ENCODE results near the gene CHKB. TPM values are rescaled to one million over a fixed set of nuclear protein-coding genes. Genes with fewer than 3 reads are reported as not detected.

The CHKB gene
- total and polyA plus RNA-seq, 2 of the 8 experiments (the other 6 are each of a cell fraction or from before 2014, with no cell fraction given) = 27.9 to 42.2 TPM

DNA sequence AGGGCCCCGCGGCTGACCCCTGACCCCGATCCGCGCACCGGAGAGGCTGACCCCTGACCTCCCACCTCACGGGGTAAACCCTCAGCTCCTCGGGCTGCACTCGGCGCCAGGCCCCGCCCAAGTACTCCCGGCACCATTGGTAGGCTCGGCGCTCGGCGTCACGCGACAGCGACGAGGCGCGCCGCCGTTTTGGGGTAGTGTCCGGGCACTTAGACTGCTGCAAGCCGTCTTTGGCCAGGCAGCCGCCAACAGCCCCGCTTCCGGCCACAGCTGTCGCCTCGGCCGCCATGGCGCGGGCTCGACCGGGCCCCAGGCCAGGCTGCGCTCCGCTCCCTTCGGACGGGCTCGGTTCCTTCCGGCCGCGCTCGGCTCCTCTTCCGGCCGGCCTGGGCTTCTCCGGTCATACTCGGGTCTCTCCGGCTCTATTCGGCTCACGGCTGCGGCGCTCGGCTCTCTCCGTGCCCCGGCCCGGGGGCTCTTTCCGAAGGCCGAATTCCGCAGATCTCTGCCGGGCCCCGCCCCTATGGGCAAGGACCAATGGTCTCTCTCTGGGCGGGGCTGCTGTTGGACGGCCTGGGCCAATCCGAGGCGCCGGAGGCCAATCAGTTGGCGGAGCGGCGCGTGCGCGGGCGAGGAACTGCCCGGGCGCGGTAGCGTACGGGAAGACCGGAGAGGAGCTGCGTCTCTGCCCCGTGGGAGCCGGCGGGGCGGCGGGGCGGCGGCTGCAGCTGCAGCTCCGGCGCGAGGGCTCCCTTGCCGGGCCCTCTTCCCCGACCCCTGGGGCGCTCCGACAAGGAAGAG, at the start of gene CHKB (continued):
- peak; percentile 75 for TF ChIP-seq PHF8 (conservative IDR thresholded peaks at IDR 0.05; ENCODE audit: low read depth, low read length)
- no peak for TF ChIP-seq TCF12 (IDR thresholded peaks at IDR 0.05; ENCODE audit: low read depth, low read length)
- peak; percentile 77 for TF ChIP-seq NRF1 (IDR thresholded peaks at IDR 0.05; ENCODE audit: low read depth, low read length)
- no peak for TF ChIP-seq SIX5 (IDR thresholded peaks at IDR 0.05; ENCODE audit: low read depth, low read length)
